Smooth muscle cell of the umbilical artery (primary cell): ENCODE results near the gene RAB35. TPM values are rescaled to one million over a fixed set of nuclear protein-coding genes. Genes with fewer than 3 reads are reported as not detected.

Experiments
- total RNA-seq: library from RNA; depleted of rRNA; stranded (reverse); fragments of >200 nt; gene quantifications from 2 replicates; pipeline ENCODE4 v1.2.3, GENCODE V29; 2014

Gene RAB35
- total RNA-seq = 16.9 and 27.5 TPM in 2 replicates

DNA sequence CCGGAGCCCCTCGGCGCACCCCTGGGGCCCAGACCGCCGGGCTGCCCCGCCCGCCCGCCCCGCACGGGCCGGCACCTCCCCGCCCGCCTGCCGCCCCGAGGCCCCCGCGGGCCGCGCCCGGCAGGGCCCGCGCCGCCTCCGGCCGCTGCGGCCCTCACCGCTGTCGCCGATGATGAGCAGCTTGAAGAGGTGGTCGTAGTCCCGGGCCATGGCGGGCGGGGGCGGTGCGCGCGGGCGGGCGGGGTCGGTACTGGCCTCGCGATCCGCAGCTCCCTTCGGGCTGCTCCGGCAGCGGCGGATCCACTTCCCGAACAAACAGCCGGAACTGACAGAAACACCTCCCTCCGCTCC is at the start of gene RAB35:
Gene RAB35 (minus strand): TSS at position 313 of the 351 bp plus-strand sequence. CDS start 103 bp downstream, at position 210.

Other genes starting within 250 kb of the RAB35 start
- gene CIT, start 239.4 kb downstream of the RAB35 start, total RNA-seq = 3.3 and 19.6 TPM in 2 replicates
- gene BICDL1, start 127.5 kb downstream of the RAB35 start, total RNA-seq = under 0.01 and 0.46 TPM in 2 replicates
- 89.4 and 210 TPM in 2 replicates for gene GCN1, start 78.0 kb upstream of the RAB35 start, total RNA-seq
- 1,799 and 3,968 TPM in 2 replicates for gene RPLP0, start 84.4 kb upstream of the RAB35 start, total RNA-seq
- 22.9 and 87.4 TPM in 2 replicates for gene PXN, start 149.0 kb upstream of the RAB35 start, total RNA-seq
- under 0.01 TPM in 2 replicates for gene RNU4-2, start 175.2 kb upstream of the RAB35 start, total RNA-seq
- under 0.01 TPM in 1 of 2 replicates, not detected in the other for gene RNU4-1, start 176.5 kb upstream of the RAB35 start, total RNA-seq
- 0.69 and 2.7 TPM in 2 replicates for gene SIRT4, start 185.6 kb upstream of the RAB35 start, total RNA-seq
- not detected in 2 replicates for gene PLA2G1B, start 211.0 kb upstream of the RAB35 start, total RNA-seq